IMR-90 (cell line): ENCODE results near the gene DDX4. TPM values are rescaled to one million over a fixed set of nuclear protein-coding genes. Genes with fewer than 3 reads are reported as not detected.
A peak's percentile ranks its signal among the peaks of the same experiment; 100 is the strongest.

ENCODE experiments used
- ATAC-seq: fragments of 200-7000 bp; cut with Tn5 transposase; 2 replicates; pipeline ENCODE4 v1.9.1; 2020; ENCODE audit warnings: low read depth, mild to moderate bottlenecking, moderate library complexity
- BruUV-seq: library from RNA; stranded (reverse); fragments of 400-500 nt; replicated peaks from 2 replicates; lab custom pipeline; 2021; lab: Mats Ljungman, UMichigan
- CTCF ChIA-PET: fragments of 300-600 bp; formaldehyde crosslinking; extraction: SDS; loops from one replicate; lab custom pipeline; 2021; ENCODE audit warnings: antibody characterized with exemption; lab: Yijun Ruan, JAX
- POLR2A ChIA-PET: fragments of 300-600 bp; sonication (Branson Sonifier 250); formaldehyde crosslinking; loops from one replicate; lab custom pipeline; 2022; ENCODE audit warnings: antibody characterized with exemption; ENCODE audit not compliant: unreplicated experiment; lab: Charles Lee
- DNase-seq: peaks from one replicate; pipeline ENCODE4 v3.0.0; 2013
- H2AFZ ChIP-seq: replicated peaks from 2 replicates; pipeline ENCODE3; 2013; ENCODE audit warnings: low read length, mild to moderate bottlenecking; ENCODE audit not compliant: poor library complexity
- H2AK5ac ChIP-seq: 2 replicates; pipeline ENCODE4 v1.6.1; 2013; ENCODE audit warnings: low read depth, low read length, inconsistent platforms
- H2AK9ac ChIP-seq: replicated peaks from 2 replicates; pipeline ENCODE3; 2013; ENCODE audit warnings: mild to moderate bottlenecking, low read depth, low read length, moderate library complexity; ENCODE audit not compliant: poor library complexity
- H2BK120ac ChIP-seq: 2 replicates; pipeline ENCODE4 v1.6.1; 2013; ENCODE audit warnings: low read depth, low read length, inconsistent platforms
- H2BK15ac ChIP-seq: 3 replicates; pipeline ENCODE4 v1.6.1; 2013; ENCODE audit warnings: low read depth, low read length, inconsistent platforms
- H2BK20ac ChIP-seq: 2 replicates; pipeline ENCODE4 v1.6.1; 2013; ENCODE audit warnings: low read depth, mild to moderate bottlenecking, inconsistent platforms, low read length, moderate library complexity
- H2BK5ac ChIP-seq: 2 replicates; pipeline ENCODE4 v1.6.1; 2013; ENCODE audit warnings: mild to moderate bottlenecking, low read depth, low read length, inconsistent platforms; ENCODE audit not compliant: poor library complexity, severe bottlenecking
- H3K14ac ChIP-seq: replicated peaks from 2 replicates; pipeline ENCODE4 v1.6.1; 2013; ENCODE audit warnings: low read depth, low read length, inconsistent platforms
- H3K18ac ChIP-seq: 2 replicates; pipeline ENCODE4 v1.6.1; 2013; ENCODE audit warnings: low read depth, low read length, control low read depth
- H3K23ac ChIP-seq: 2 replicates; pipeline ENCODE4 v1.6.1; 2013; ENCODE audit warnings: low read depth, low read length, inconsistent platforms
- H3K27ac ChIP-seq: 2 replicates; pipeline ENCODE4 v1.5.1; 2013; ENCODE audit warnings: mild to moderate bottlenecking, control low read depth, low read length; ENCODE audit not compliant: insufficient read depth
- H3K27me3 ChIP-seq: 2 replicates; pipeline ENCODE4 v1.6.1; 2013; ENCODE audit warnings: low read length; ENCODE audit not compliant: control insufficient read depth, insufficient read depth
- H3K36me3 ChIP-seq: 2 replicates; pipeline ENCODE4 v1.6.1; 2013; ENCODE audit warnings: low read length, mixed read lengths; ENCODE audit not compliant: control insufficient read depth, insufficient read depth
- H3K4ac ChIP-seq: 2 replicates; pipeline ENCODE4 v1.6.1; 2013; ENCODE audit warnings: low read depth, low read length, inconsistent platforms
- H3K4me1 ChIP-seq: 2 replicates; pipeline ENCODE4 v1.6.1; 2013; ENCODE audit warnings: low read length, mixed read lengths; ENCODE audit not compliant: control insufficient read depth, insufficient read depth
- H3K4me2 ChIP-seq: 2 replicates; pipeline ENCODE4 v1.6.1; 2013; ENCODE audit warnings: low read depth, mild to moderate bottlenecking, control low read depth, low read length, moderate library complexity
- H3K4me3 ChIP-seq: 2 replicates; pipeline ENCODE4 v1.5.1; 2013; ENCODE audit warnings: low read depth, mild to moderate bottlenecking, control low read depth, low read length, moderate library complexity; ENCODE audit not compliant: insufficient read depth
- H3K56ac ChIP-seq: 2 replicates; pipeline ENCODE4 v1.6.1; 2013; ENCODE audit warnings: low read length, inconsistent platforms; ENCODE audit not compliant: insufficient read depth; ENCODE audit errors: extremely low read depth
- H3K79me1 ChIP-seq, 2 experiments: 2 replicates each; pipeline ENCODE4 v1.6.1; 2013; ENCODE audit warnings: low read length in 2 of 2, inconsistent platforms in 1 of 2, low read depth in 1 of 2
- H3K9ac ChIP-seq: 2 replicates; pipeline ENCODE4 v1.6.1; 2013; ENCODE audit warnings: low read depth, low read length, control low read depth
- H3K9me1 ChIP-seq: 2 replicates; pipeline ENCODE4 v1.6.1; 2013; ENCODE audit warnings: low read length, inconsistent platforms; ENCODE audit not compliant: insufficient read depth
- H3K9me3 ChIP-seq: 2 replicates; pipeline ENCODE4 v1.6.1; 2013; ENCODE audit warnings: low read length; ENCODE audit not compliant: control insufficient read depth, insufficient read depth
- H4K20me1 ChIP-seq: 2 replicates; pipeline ENCODE4 v1.6.1; 2013; ENCODE audit warnings: low read length, inconsistent platforms; ENCODE audit not compliant: insufficient read depth
- H4K5ac ChIP-seq: 2 replicates; pipeline ENCODE4 v1.6.1; 2013; ENCODE audit warnings: mild to moderate bottlenecking, low read depth, low read length, control low read depth
- H4K8ac ChIP-seq, 2 experiments: 2 replicates each; pipeline ENCODE4 v1.6.1; 2013; ENCODE audit warnings: low read depth in 2 of 2, low read length in 2 of 2, control low read depth in 1 of 2, inconsistent platforms in 1 of 2
- H4K91ac ChIP-seq: 2 replicates; pipeline ENCODE4 v1.6.1; 2013; ENCODE audit warnings: low read depth, low read length, inconsistent platforms; ENCODE audit not compliant: insufficient read depth
- CEBPB ChIP-seq: IDR thresholded peaks from 2 replicates; pipeline ENCODE4 v1.6.1; 2012; ENCODE audit warnings: low read depth, low read length, improper control_type of control experiment
- MAFK ChIP-seq: IDR thresholded peaks from 2 replicates; pipeline ENCODE4 v1.6.1; 2012; ENCODE audit warnings: low read depth, low read length, improper control_type of control experiment
- SMC3 ChIP-seq: fragments of 150-350 bp; IDR thresholded peaks from 2 replicates; pipeline ENCODE4 v1.6.1; 2016; ENCODE audit warnings: low read depth, mild to moderate bottlenecking, antibody characterized with exemption, low read length, moderate library complexity
- WGBS, 2 experiments: methylation state at CpG; one replicate each; pipeline versions ENCODE4 v1.1.5 to v1.1.7; 2013; ENCODE audit warnings: missing lambda C conversion rate in 2 of 2; ENCODE audit not compliant: insufficient read length in 1 of 2; ENCODE audit errors: extremely low coverage in 2 of 2; 5-methylcytosine and 5-hydroxymethylcytosine counted together
- dilution Hi-C: fragments of 300-500 bp; cut with HindIII; formaldehyde crosslinking; loops from one replicate; pipeline ENCODE4 v1.14.3; 2018; ENCODE audit warnings: low sequenced_read_pairs; ENCODE audit not compliant: unreplicated experiment
- in situ Hi-C: fragments of 300-500 bp; cut with MboI; formaldehyde crosslinking; loops from 3 replicates; pipeline ENCODE4 v1.14.3; 2019; ENCODE audit warnings: low sequenced_read_pairs, inconsistent platforms, mixed read lengths
- intact Hi-C: fragments of 100-400 bp; cut with micrococcal nuclease; formaldehyde crosslinking; loops from 2 replicates; pipeline ENCODE4 v1.10.0; 2022
- polyA plus RNA-seq, 3 experiments: library from polyadenylated mRNA; depleted of rRNA; stranded (reverse); fragments of >200 nt; gene quantifications; 2 replicates each; pipeline ENCODE4 v1.2.3, GENCODE V29; 2012; ENCODE audit warnings: low replicate concordance in 1 of 3
- total RNA-seq: library from RNA; depleted of rRNA; stranded (reverse); fragments of >200 nt; gene quantifications from 2 replicates; pipeline ENCODE4 v1.2.3, GENCODE V29; 2012

DDX4 gene
- total and polyA plus RNA-seq, 2 of the 4 experiments (the other 2 are of a cell fraction) = not detected

DNA sequence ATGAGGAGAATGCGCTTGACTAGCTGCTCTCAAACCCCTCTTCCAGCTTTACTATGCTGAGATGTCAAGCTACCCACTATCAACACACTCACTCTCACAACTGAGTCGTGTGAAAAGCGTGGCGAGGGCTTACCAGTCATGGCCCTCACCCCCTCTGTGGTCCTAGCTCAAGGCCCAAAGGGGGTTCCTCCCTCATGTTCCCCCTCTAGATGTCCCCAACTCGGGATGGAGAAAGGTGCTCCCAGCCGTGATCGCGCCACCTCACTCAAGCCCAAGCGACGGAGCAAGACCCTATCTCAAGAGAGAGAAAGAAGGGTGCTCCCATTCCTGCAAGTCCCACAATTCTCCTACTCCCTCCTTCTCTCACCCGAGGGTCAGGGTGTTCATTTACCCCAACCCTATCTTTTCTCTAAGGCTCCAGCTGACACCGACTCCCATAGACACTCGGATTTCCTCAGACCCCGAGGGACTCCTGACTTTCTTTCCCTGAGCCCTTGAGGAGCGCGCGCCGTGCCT lies 26.3 kb upstream of the DDX4 start (continued):
- no peak for TF ChIP-seq SMC3

- ChIA-PET POLR2A (no interaction called here), CTCF (no interaction called here)
- Histone ChIP-seq H2BK20ac (peak within 1 kb of the TSS; percentile 20; the same call in 1 of the 2 replicates), H2BK5ac (peak within 1 kb of the TSS; percentile 69), H3K18ac (peak within 1 kb of the TSS; percentile 73), H4K8ac (peak within 1 kb of the TSS; percentile 80 to 95), H3K4me1 (peaks cover 2% of the 10 kb centered on the region; the same call in 1 of the 2 replicates), H3K14ac (peak within 1 kb of the TSS; percentile 97), H2BK15ac (peak within 1 kb of the TSS; percentile 64; the same call in 1 of the 3 replicates), H2AFZ (peak within 1 kb of the TSS; percentile 100), H4K20me1 (no peaks in the 10 kb centered on the region), H4K91ac (peak within 1 kb of the TSS; percentile 91), H3K27ac (peak within 1 kb of the TSS; percentile 81), H3K36me3 (peaks cover 1% of the 10 kb centered on the region; the same call in 1 of the 2 replicates), H2AK5ac (peak within 1 kb of the TSS; percentile 87; the same call in 1 of the 2 replicates), H4K5ac (peak within 1 kb of the TSS; percentile 97), H3K4me2 (peak within 1 kb of the TSS; percentile 94), H3K4me3 (peak within 1 kb of the TSS; percentile 82), H2AK9ac (peak within 1 kb of the TSS; percentile 88), H3K9me1 (0 out of 2 replicates have a peak, but pooled peaks cover 5% of the 10 kb centered on the region), H2BK120ac (peak within 1 kb of the TSS; percentile 88), H3K23ac (peak within 1 kb of the TSS; percentile 98), H3K4ac (peak within 1 kb of the TSS; percentile 94), H3K9me3 (no peaks in the 10 kb centered on the region), H3K27me3 (no peaks in the 10 kb centered on the region), H3K56ac (peak within 1 kb of the TSS; percentile 90), H3K9ac (peak within 1 kb of the TSS; percentile 92), H3K79me1 (peaks cover 10 to 20% of the 10 kb centered on the region in 2 experiments)
- DNase-seq (peak; percentile 91), ATAC-seq (peak; percentile 100)
- 0% methylated on average over 17 of the region's 55 CpGs; no CpG with 5 or more reads in 1 of the 2 experiments for WGBS, 2 experiments
- intact Hi-C loops (loop anchor here (5.0 to 10.0 kb wide), 2 partner anchors 210 to 493 kb away; no protein-coding TSS in a partner anchor), in situ Hi-C loops (no loop called here), dilution Hi-C loops (no loop called here)
- TF ChIP-seq MAFK = peak; percentile 71
- TF ChIP-seq CEBPB = no peak
- BruUV-seq = no TSS peak
These were observed 25.6 kb upstream of the DDX4 start, which contains the start of gene SLC38A9 for GRCh38 chr5:55712023-55712859. SLC38A9 (minus strand) TSS chr5:55712324; CDS start chr5:55697958, 14,366 bp downstream.
